GM19395 (cell line): ENCODE data around the gene FOXO3.

ENCODE experiments used
- ATAC-seq: cut with Tn5 transposase; IDR thresholded peaks from one replicate; pipeline ENCODE4 v1.9.1; 2021; ENCODE audit warnings: mild to moderate bottlenecking, moderate library complexity; ENCODE audit not compliant: unreplicated experiment

Gene FOXO3

DNA sequence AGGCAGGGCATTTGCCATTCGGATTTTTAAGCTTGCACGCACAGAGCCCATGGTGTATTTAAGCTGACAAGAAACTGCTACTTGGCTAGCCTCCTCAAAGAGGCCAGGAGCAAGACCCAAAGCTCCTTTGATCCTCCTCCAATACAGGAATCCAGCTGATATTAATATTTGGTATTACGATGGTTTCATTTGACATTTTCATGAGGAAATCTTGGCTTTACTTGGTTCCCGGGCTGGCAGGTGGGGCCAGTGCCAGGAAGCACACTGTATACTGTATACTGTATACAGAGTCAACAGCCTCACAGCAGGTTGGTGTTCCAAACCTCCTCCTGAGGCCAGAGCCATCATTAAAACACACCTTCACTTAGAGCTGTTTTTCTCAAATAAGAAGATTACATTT is 149.3 kb downstream of the FOXO3 start:
- ATAC-seq = no peak

DNA sequence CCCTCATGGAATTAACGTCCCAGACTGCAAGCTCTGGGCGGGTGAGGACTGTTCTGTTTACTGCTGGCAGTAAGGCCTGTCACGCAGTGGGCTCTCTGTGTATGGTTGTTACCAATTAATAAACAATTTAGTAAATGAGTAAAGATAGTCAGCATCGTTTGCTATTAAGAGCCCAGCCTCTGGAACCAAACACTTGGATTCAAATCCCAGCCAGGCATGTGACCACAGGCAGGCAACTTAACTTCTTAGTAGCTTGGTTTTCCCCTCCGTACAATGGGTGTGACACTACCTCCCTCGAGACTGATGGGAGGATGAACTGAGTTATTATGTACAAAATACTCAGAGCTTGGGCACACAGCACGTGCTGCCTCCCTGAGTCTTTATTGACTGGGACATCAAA is 149.8 kb downstream of the FOXO3 start:
- no peak for ATAC-seq

DNA sequence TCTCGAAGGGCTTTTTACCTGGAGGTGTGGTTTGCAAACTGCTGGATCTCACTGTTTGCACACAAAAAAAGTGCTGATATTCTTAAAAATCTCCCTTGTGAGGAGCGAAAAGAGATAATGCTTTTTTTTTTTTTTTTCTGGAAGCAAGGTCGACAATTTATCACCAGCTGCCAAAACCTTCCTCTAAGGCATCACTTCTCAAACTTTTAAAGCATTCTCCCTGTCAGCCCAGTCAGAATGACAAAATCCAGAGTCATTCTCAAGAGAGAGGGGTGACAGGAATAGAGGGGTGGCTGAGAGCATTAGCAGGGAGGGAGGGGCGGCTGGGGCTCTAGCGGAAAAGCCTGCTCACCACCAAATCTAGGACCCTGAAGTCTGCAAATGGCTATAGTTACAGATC is 150.4 kb downstream of the FOXO3 start:
- no peak for ATAC-seq

DNA sequence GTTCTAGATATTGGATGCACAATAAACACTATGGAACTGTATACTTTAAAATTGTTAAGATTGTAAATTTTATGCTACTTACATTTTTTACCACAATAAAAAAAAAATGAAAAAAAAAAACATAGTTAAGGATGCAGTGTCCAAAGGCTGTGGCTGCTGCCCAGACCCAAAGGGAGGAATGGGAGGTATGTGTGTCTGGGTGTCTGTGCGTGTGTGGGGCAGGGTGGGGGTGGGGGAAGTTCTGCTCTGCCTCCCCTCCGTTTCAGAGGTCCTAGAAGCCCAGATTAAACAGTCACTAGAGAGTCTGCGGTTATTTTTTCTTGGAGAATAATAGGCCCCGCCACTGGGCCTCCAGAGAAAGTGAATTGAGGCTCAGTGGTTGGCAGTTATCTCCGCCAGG is 151.1 kb downstream of the FOXO3 start:
- no peak for ATAC-seq

DNA sequence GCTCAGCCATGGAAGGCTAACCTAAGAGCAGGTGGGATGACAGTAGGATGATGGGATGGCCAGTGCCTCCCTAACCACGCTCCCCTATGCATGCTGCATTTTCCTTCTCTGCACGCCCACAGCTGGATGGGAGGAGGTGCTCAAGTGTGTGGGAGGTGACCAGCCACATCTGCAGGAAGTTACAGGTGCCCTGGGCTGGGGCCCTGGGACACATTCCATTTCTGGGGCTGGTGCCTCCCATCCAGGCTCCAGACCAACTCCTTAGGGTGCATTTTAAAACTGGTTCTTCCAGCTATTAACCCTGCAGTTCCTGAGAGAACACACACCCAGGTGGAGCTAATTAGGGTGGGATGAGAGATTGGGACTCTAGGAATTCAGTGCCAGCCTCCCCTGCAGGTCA is 152.2 kb downstream of the FOXO3 start:
- no peak for ATAC-seq

DNA sequence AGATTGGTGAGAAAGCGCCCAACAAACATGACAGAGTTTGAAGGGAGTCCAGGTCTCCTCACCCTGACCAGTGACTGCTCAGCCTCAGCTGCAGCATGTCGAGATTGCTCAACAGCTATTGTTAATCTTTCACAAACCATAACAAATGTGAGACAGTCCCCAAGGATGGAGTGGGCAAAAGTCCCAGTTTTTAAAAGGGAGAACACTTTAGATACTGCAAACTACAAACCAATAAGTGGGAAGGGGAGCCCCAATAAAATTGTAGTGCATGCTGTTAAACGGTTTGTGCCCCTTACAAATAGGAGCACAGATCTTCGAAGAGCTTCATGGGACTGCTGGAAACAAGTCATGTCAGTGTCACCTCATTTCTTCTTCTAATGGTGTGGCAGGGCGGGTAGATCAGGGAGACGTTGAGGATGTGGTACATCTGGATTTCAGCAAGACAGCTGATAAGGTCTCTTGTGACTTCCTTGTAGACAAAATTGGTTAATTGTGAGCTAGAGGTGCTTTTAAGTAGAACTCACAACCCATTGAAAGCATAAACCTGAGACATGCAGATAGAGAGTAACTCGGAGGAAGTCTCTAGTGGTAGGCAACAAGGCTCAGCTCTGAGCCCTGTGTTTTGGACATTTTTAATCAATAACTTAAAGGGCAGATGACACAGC is 153.5 kb downstream of the FOXO3 start:
- no peak for ATAC-seq

DNA sequence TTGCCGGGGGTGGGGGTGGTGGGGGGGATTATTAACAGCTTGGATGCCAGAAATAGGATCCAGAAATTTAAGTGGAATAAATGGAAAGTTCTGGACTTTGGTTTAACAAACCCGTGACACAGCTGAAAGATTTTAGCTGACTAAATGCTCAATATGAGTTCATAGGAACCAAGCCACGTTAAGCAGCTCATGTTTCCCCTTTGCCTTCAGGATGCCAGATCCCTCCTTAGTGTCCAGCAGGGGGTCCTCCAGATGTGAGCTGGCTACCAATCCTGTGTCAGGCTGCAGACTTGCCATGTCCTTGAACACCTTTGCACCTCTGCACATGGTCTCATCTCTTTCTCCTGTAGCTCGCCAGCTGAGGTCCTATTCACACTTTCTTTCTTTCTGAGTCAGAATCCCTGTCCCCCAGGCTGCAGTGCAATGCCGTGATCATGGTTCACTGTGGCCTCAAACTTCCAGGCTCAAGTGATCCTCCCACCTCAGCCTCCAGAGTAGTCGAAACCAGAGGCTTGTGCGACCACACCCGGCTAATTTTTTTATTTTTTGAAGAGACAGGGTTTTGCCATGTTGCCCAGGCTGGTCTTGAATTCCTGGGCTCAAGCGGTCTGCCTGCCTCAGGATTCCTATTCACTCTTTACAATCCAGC is 154.2 kb downstream of the FOXO3 start:
- no peak for ATAC-seq

DNA sequence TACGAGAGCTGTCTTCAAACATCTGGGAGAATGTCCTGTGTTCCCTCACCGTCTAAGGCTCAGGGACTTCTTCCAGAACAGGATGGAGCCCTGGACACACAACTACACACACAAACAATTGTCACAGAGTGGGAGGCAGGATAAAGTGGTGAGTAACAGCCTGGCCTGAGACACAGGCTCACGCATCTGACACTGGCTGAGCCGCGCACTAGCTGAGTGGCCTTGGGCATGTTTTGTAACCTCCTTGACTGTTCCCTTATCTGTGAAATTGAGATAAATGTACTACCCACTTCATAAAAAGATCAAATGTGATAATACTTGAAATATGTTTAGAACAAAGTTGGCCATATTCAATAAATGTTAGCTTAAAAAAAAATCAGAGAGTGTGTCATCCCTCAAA is 155.1 kb downstream of the FOXO3 start:
- ATAC-seq = no peak

DNA sequence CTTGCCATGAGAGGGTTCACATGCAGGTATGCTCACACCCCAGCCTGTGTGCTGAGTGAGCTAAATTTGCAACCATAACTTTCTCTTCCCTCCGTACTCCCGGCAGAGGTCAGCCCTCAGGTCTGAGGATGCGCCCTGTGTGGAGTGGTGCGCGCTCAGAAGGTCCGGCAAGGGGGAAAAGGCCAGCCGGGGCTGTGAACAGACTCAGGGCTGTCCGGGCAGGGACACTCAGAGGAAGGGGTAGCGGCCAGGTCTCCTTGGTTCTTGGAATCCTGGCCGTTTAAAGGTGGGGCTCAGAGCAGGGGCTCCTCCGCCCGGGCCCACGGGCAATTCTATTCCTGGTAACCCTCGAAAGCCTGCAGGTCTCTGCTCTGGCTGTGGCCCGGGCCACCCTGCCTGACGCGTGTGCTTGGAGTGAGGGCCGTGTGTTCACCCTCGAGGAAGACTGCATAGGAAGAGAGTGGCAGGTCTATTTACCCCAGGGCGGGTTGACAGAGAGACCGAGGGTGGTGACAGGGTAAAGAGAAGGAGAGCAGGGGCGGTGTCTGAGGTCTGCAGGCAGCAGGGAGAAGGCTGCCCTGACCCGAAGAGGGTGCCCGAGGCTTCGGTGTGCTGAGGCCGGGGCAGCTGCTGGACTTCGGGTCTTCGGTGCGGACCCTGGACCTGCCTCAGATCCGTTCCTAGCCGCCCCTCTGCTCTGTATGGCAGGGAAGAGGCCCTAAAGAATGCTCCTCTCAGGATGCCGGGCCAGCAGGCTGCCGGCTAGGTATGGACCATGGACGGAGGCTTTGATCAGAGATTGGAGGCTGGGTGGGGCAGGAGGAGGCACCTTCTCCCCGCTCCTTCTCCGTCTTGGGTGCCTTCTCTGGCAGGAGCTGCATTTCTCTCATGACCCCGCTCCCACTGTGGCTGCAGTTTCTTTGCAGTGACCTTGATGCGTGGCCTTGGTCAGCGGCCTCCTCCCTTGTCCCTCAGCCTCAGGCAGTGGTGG is 156.4 kb downstream of the FOXO3 start:
- no peak for ATAC-seq

DNA sequence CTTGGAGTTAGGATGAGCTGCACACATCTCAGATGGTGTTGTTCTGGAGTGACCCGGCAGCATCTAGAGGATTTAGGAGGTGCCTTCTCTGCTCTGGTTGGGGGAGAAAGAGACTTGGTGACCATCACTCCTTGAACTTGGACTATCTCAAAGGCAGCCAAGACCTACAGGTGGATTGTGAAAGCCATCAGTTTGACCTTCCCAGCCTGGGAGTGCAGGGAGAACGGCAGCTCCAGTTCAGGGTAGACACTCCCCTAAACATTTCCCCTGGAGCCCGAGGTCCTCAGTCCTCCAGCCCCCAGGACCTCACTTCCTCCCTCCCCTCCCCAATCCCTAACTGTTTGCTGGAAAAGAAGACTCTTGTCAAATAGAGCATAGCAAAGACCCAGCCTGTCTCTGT is 158.8 kb downstream of the FOXO3 start:
- no peak for ATAC-seq

DNA sequence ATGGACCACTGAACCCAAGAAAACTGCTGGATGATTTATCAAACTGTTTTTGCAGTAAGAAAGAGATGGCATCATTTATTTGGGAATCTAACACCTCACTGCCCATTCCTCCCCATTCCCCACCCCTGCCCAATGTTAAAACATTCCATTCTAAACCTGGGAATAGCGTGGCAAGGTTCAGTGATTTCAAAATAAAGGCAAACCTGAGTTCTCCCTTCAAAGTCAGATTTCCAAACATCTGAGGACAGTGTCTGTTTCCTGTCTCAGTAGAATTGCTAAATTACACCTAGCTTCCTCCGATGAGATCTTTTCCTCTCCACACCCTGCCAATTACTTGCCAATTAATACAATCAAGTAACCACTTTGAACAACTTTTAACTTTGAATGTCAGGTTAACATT is 160.1 kb downstream of the FOXO3 start:
- no peak for ATAC-seq

DNA sequence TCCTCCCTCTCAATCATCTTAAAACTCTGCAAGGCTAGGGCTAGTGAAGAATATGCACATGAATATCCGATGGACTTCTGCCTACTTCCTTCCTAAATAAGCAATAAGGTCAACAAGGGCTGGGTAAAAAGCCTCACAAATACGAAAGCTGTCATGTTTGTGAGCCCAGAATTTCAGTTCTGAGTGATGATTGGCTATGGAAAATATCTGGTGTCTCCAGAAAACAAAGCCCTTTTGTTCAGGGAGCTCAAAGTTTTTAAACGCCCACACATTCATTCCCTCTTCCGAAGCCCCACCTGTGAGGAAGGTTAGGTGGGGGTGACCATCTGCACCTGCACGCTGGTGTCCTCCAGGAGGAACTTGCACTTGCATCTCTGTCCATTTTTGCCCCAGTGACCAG is 160.6 kb downstream of the FOXO3 start:
- ATAC-seq = no peak

DNA sequence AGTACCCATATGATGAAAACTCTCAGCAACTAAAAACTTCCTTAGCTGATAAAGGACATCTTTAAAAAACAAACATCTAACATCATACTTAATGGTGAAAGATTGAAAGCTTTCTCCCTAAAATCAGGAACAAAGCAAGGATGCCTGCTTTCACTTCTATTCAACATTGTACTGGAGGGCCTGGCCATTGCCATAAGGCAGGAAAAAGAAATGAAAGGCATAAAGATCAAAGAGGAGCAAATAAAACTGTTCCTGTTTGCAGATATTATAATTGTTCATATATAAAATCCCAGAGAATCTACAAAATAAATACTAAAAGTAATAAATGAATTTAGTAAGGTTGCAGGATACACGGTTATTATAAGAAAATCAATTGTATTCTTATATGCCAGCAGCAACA is 162.9 kb downstream of the FOXO3 start:
- ATAC-seq = no peak

DNA sequence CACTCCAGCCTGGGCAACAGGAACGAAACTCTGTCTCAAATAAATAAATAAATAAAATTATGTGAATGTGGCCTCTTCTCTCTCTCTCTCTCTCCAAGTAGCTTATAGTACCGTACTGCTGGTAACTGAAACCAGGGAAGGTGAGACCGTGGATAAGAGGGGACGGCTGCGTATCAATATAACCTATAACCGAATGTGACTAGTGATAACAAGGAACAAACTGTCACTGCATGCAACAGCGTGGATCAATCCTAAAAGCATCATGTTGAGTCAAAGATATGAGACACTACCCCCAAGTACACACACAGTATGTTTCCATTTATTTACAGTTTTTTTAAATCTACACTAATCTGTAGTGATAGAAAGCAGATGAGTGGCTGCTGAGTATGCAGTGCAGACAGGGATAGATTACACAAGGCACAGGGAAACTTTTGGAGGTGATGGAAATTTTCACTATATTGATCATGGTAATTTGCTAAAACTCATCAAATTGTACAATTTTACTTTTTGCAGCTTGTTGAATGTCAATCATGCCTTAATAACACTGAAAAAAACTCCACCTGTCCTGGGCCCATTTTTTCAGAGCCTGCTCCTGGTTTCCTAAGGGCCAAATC is 166.1 kb downstream of the FOXO3 start:
- no peak for ATAC-seq

DNA sequence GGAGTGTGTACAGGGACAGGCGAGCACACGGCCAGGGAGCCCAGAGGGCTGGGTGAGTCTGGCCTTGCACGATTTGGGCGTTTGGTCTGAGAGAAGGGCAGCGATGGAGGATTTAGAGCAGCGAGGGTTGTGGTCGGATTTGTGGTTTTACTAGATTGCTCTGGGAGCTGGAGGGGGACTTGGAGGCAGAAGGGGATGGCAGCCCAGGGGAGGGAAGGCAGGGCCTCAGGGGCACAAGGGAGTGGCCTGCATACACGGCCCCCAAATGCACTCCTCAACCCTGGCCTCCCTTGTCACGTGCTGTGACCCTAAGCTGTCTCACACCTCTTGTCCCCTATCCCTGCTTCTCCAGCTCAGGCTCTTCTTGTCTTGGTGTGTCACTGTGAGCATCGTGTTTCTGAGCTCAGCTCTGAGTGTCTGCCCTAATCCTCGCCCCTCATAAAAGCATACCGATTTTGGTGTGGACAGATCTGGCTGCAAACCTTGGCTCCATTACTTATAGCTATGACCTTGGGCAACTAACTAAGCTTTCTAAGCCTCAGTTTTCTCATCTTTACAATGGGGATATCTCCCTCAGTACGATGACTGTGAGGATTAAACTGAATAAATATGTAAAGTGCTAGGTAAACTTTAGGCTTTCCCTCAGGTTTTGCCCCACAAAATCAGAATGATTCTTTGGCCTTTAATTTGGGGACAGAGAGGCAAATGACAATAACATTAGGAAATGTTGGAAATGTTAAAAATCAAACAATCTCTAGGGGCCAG is 167.4 kb downstream of the FOXO3 start:
- ATAC-seq = no peak

DNA sequence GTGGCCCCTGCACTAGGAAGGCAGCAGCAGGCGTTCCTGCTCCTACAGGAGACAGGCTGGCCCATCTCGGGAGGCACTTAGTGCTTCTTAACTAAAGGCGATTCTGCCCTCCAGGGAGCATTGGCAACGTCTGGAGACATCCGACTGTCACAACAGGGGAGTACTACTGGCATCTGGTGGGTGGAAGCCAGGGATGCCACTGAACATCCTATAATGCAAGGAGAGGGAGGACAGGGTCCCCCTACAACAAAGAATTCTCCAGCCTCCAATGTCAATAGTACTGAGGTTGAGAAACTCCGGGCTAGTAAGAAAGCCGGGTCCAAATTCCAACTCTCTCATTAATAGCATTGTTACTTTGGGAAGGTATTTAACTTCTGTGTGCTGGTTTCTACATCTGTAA is 168.1 kb downstream of the FOXO3 start:
- ATAC-seq = no peak

DNA sequence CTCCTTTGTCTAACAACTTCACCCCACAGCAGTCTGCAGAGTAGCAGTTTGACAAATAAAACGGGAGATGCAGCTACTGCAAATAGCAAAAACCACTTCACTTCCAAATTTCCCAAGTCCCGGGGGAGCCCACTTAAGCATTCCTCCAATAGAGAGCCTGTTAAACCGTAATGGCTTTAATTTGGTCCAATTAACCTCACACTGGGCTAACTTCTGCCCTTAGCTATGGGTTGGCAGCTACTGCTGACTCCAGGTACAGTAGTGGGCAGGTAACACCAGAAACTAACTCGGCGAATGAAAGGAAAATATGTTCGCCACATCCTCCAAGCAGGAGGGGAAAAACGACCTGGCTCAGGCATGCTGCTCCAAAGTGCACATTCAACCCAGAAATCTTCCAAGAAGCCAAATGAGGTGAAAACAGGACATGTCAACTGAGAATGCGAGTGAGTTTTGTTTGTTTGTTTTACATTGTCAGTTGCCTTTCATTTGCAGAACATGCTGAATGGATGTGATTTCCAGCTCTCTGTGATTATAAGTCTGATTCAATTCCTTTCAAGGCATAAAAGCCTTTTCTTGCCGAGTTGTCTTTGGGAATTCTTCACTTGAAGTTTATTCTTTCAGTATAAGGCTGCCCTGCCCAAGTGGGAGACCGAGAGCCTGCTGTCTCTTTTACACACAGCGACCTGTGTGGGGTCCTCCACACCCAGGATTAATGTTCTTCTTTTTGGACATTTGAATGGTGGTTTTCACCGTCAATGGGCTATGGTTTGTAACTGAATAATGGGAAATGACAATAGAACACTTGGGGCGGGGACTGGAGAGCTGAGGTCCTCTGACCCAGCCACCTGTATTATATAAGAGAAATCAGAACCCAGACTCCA is 170.2 kb downstream of the FOXO3 start:
- ATAC-seq = no peak

DNA sequence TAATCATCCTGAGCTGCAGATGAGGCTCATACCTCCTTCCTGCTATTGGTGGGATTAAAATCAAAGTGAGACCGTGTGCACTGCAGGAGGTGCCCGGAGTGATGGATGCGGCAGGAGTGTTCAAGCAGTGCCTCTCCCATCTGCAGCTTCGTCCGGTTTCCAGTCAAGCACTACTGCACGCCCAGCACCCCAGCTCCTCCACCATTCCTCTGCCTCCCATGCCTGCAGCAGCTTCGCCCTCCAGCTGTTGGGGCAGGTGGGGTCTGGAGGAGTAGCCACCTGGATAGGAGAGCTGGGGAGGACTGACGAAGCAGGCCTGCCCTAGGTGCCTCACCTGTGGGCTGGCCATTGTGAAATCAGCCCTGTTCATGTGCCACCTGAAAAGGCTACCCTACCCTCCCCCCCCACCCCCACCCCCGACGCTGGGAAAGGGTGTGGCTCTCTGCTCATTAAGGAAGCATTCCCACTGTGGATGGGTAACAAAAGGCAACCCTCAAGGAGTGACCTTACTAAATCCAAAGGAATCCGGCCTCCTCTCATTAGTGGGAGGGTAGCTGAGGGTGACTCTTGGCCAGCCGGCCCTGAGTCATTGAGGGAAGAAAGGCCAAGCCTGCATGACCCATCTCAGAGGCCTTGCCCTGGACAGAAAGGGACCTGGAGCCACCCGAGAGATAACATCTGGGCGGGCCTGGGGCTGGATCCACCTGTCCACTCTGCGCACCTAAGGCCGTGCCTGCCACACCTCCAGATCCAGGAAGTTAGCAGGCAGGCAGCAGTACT is 171.6 kb downstream of the FOXO3 start:
- no peak for ATAC-seq

DNA sequence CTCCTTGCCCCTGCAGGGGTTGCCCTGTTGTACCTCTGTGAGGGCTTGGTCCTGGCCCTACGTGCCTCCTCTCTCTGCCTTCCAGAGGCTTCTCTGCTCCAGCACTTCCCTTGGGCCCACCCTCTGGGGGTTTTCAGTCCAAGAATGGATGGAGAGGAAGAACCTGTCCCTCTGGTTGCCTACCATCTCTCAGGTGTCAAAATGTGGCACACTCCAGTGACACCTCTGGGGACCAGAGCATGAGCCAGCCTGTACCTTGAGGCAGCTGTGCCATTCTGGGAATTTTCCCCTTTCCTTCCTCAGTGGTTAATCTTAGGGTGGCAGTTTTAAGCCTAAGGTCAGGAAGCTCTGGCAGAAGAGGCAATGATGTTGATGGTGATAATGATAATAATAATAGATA is 172.3 kb downstream of the FOXO3 start:
- ATAC-seq = no peak
